ENCODE measurements around the gene BICDL1. TPM values are rescaled to one million over a fixed set of nuclear protein-coding genes. Genes with fewer than 3 reads are reported as not detected.

BICDL1 gene
- total RNA-seq, 1 experiment from 2014 or later = 14.2 TPM

- Mint-ChIP-seq H3K4me3 (ENCODE audit: unreplicated experiment) (no peak overlapping the region), H3K27me3 (ENCODE audit: insufficient read depth, unreplicated experiment) (no peaks in the 10 kb centered on the region), H3K27ac (ENCODE audit: unreplicated experiment) (no peak overlapping the region), H3K9me3 (ENCODE audit: unreplicated experiment) (no peaks in the 10 kb centered on the region), H3K36me3 (ENCODE audit: insufficient read depth, unreplicated experiment) (peaks cover 54% of the 10 kb centered on the region), H3K4me1 (ENCODE audit: low read depth, unreplicated experiment) (peaks cover 33% of the 10 kb centered on the region)
- BruUV-seq (replicated peaks) = no TSS peak
- no peaks in the 10 kb centered on the region for H3K27me3 ChIP-seq (replicated peaks; ENCODE audit: control insufficient read depth, insufficient read depth, low read length)
- ChIA-PET CTCF (no interaction called here), POLR2A (interaction anchor here (1.0 kb wide), 1 partner anchor 81 kb away, joined by 6 read pairs; the partner anchor contains the start of gene RPLP0)
- DNase-seq = no peak
- H3K4me1 ChIP-seq = peaks cover 26% of the 10 kb centered on the region
- intact Hi-C loops (cut with micrococcal nuclease; ENCODE audit: unreplicated experiment) = no loop called here
- H3K9me3 ChIP-seq = no peaks in the 10 kb centered on the region
- no peak for TF ChIP-seq CTCF (IDR thresholded peaks at IDR 0.05; ENCODE audit: insufficient read depth in 1 of 2, low read depth in 1 of 2, low read length in 1 of 2, severe bottlenecking in 1 of 2, unreplicated experiment in 1 of 2)
- H3K36me3 ChIP-seq (ENCODE audit: control insufficient read depth, insufficient read depth, low read length) = no peaks in the 10 kb centered on the region
- H3K4me3 ChIP-seq (ENCODE audit: low read depth, low read length) = no peak overlapping the region
These were observed 130.4 kb downstream of the BICDL1 start for GRCh38 chr12:120119271-120119973.

DNA sequence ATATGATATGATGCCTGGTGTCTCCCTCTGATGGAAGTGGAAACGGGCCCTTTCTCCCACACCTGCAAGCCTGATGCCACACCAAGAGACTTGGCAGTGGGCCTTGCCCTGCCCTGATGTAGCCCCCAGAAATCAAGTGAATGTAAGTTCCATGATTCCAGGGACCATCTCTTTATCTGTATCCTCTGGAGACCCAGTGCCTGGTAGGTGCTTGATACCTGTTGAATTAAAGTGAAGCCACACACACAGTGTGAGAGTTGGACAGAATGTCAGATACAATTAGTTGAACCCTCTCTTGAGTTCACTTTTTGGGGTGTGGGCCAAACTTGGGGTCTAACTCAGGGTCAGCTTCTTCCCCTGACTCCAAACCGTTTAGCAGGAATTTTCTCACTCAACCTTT lies 132.3 kb downstream of the BICDL1 start:
- intact Hi-C loops (cut with micrococcal nuclease; ENCODE audit: unreplicated experiment) = no loop called here
- H3K4me3 ChIP-seq (ENCODE audit: low read depth, low read length) = no peak overlapping the region
- BruUV-seq (replicated peaks) = no TSS peak
- Mint-ChIP-seq H3K27me3 (ENCODE audit: insufficient read depth, unreplicated experiment) (no peaks in the 10 kb centered on the region), H3K27ac (ENCODE audit: unreplicated experiment) (peak overlapping the region; percentile 2), H3K4me3 (ENCODE audit: unreplicated experiment) (no peak overlapping the region), H3K36me3 (ENCODE audit: insufficient read depth, unreplicated experiment) (peaks cover 38% of the 10 kb centered on the region), H3K4me1 (ENCODE audit: low read depth, unreplicated experiment) (peaks cover 18% of the 10 kb centered on the region), H3K9me3 (ENCODE audit: unreplicated experiment) (no peaks in the 10 kb centered on the region)
- no peak for TF ChIP-seq CTCF (IDR thresholded peaks at IDR 0.05; ENCODE audit: insufficient read depth in 1 of 2, low read depth in 1 of 2, low read length in 1 of 2, severe bottlenecking in 1 of 2, unreplicated experiment in 1 of 2)
- no peaks in the 10 kb centered on the region for H3K36me3 ChIP-seq (ENCODE audit: control insufficient read depth, insufficient read depth, low read length)
- DNase-seq = no peak
- H3K9me3 ChIP-seq = no peaks in the 10 kb centered on the region
- H3K4me1 ChIP-seq = peaks cover 11% of the 10 kb centered on the region; the same call in 1 of the 2 replicates
- CTCF ChIA-PET = interaction anchor here (0.5 to 0.6 kb wide), 2 partner anchors 17 to 115 kb away, joined by 3 to 4 read pairs; no protein-coding TSS in a partner anchor
- POLR2A ChIA-PET = interaction anchor here (0.8 kb wide), 2 partner anchors 80 kb away, joined by 4 to 5 read pairs; partner anchors contain the start of gene RPLP0
- H3K27me3 ChIP-seq (replicated peaks; ENCODE audit: control insufficient read depth, insufficient read depth, low read length) = no peaks in the 10 kb centered on the region

- POLR2A ChIA-PET = interaction anchor here (0.5 to 0.8 kb wide), 2 partner anchors 12 to 79 kb away, joined by 3 to 4 read pairs; partner anchors contain the start of gene RPLP0
- no peak for DNase-seq
- no peaks in the 10 kb centered on the region for H3K27me3 ChIP-seq (replicated peaks; ENCODE audit: control insufficient read depth, insufficient read depth, low read length)
- peaks cover 18% of the 10 kb centered on the region for H3K4me1 Mint-ChIP-seq (ENCODE audit: low read depth, unreplicated experiment)
- no peaks in the 10 kb centered on the region for H3K9me3 Mint-ChIP-seq (ENCODE audit: unreplicated experiment)
- intact Hi-C loops (cut with micrococcal nuclease; ENCODE audit: unreplicated experiment) = no loop called here
- H3K36me3 ChIP-seq (ENCODE audit: control insufficient read depth, insufficient read depth, low read length) = no peaks in the 10 kb centered on the region
- no peak overlapping the region for H3K4me3 Mint-ChIP-seq (ENCODE audit: unreplicated experiment)
- H3K27me3 Mint-ChIP-seq (ENCODE audit: insufficient read depth, unreplicated experiment) = no peaks in the 10 kb centered on the region
- H3K4me3 ChIP-seq (ENCODE audit: low read depth, low read length) = no peak overlapping the region
- H3K36me3 Mint-ChIP-seq (ENCODE audit: insufficient read depth, unreplicated experiment) = peaks cover 39% of the 10 kb centered on the region
- CTCF ChIA-PET = interaction anchor here (0.5 kb wide), 1 partner anchor 115 kb away, joined by 4 read pairs; no protein-coding TSS in a partner anchor
- H3K27ac Mint-ChIP-seq (ENCODE audit: unreplicated experiment) = no peak overlapping the region
- no peaks in the 10 kb centered on the region for H3K9me3 ChIP-seq
- no peak for TF ChIP-seq CTCF (IDR thresholded peaks at IDR 0.05; ENCODE audit: insufficient read depth in 1 of 2, low read depth in 1 of 2, low read length in 1 of 2, severe bottlenecking in 1 of 2, unreplicated experiment in 1 of 2)
- BruUV-seq (replicated peaks) = no TSS peak
- peaks cover 11% of the 10 kb centered on the region; the same call in 1 of the 2 replicates for H3K4me1 ChIP-seq
These were observed 132.8 kb downstream of the BICDL1 start for GRCh38 chr12:120121766-120122293.
